Activated naive CD8-positive, alpha-beta T cell treated with anti-CD3 and anti-CD28 coated beads, Interleukin-2, amount 10 ng/mL, durations not matched to agents 7 days and 5 days (primary cell): ENCODE data around the gene ISOC1. TPM values are rescaled to one million over a fixed set of nuclear protein-coding genes. Genes with fewer than 3 reads are reported as not detected.

ENCODE experiments used
- ATAC-seq: fragments of 150-1000 bp; cut with Tn5 transposase; one replicate; pipeline ENCODE4 v1.10.0; 2021; ENCODE audit warnings: low read depth, moderate library complexity
- POLR2A ChIA-PET: fragments of 350-600 bp; sonication (Branson Sonifier 250); formaldehyde crosslinking; loops from one replicate; lab custom pipeline; 2021; ENCODE audit warnings: antibody characterized with exemption; lab: Charles Lee
- DNase-seq: peaks from one replicate; pipeline ENCODE4 v3.0.0; 2021
- H3K27ac Mint-ChIP-seq: one replicate; pipeline ENCODE4 v1.8.0; 2022; ENCODE audit warnings: mild to moderate bottlenecking, mixed read lengths
- H3K27me3 Mint-ChIP-seq: one replicate; pipeline ENCODE4 v1.8.0; 2022; ENCODE audit warnings: mild to moderate bottlenecking, moderate library complexity, mixed read lengths
- H3K36me3 Mint-ChIP-seq: one replicate; pipeline ENCODE4 v1.8.0; 2021; ENCODE audit warnings: mild to moderate bottlenecking, mixed read lengths
- H3K4me1 Mint-ChIP-seq: one replicate; pipeline ENCODE4 v1.8.0; 2021; ENCODE audit warnings: mixed read lengths
- H3K4me3 Mint-ChIP-seq: one replicate; pipeline ENCODE4 v1.8.0; 2022; ENCODE audit warnings: mild to moderate bottlenecking, moderate library complexity, mixed read lengths
- H3K9me3 Mint-ChIP-seq: one replicate; pipeline ENCODE4 v1.8.0; 2021; ENCODE audit warnings: mixed read lengths
- total RNA-seq, 2 experiments: library from RNA; stranded (reverse); gene quantifications; one replicate each; pipeline ENCODE4 v1.2.3, GENCODE V29; 2021

ISOC1 gene
- total RNA-seq, 2 experiments from 2014 or later = 14.5 to 16.2 TPM

GRCh38 chr5:129074903-129075302, 19.6 kb upstream of the ISOC1 start:
- Mint-ChIP-seq H3K4me3 (no peak overlapping the region), H3K4me1 (no peaks in the 10 kb centered on the region), H3K36me3 (no peaks in the 10 kb centered on the region), H3K9me3 (no peaks in the 10 kb centered on the region), H3K27ac (no peak overlapping the region), H3K27me3 (peaks cover 2% of the 10 kb centered on the region)
- no peak for ATAC-seq
- POLR2A ChIA-PET = no interaction called here
- DNase-seq = no peak

GRCh38 chr5:129077433-129078075, 17.0 kb upstream of the ISOC1 start:
- H3K4me1 Mint-ChIP-seq = no peaks in the 10 kb centered on the region
- H3K27ac Mint-ChIP-seq = no peak overlapping the region
- POLR2A ChIA-PET = no interaction called here

DNA sequence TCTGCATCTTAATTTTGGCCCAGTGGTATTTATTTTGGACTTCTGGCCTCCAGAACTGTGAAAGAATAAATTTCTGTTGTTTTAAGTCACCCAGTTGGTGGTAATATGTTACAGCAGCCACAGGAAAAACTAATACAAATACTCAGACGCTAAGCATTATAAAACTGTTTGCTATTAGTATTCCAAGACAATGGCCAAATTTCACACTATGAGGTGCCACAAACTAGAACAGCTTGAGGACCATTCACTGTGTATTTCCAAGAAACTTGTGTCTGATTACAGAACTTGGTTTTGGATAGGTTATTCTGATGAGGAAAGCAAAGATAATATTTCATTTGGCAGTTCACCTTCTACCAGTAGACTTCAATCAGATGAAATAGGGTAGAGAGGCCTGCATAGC, 16.3 kb upstream of the ISOC1 start:
- no peaks in the 10 kb centered on the region for H3K4me1 Mint-ChIP-seq
- H3K9me3 Mint-ChIP-seq = no peaks in the 10 kb centered on the region
- no peaks in the 10 kb centered on the region for H3K36me3 Mint-ChIP-seq
- ATAC-seq (no peak), DNase-seq (no peak)
- no peak overlapping the region for H3K27ac Mint-ChIP-seq
- no peak overlapping the region for H3K4me3 Mint-ChIP-seq
- H3K27me3 Mint-ChIP-seq = peaks cover 4% of the 10 kb centered on the region
- POLR2A ChIA-PET = no interaction called here

More at GRCh38 chr5:129077433-129078075, 17.0 kb upstream of the ISOC1 start:
- peaks cover 2% of the 10 kb centered on the region for H3K27me3 Mint-ChIP-seq
- no peak for ATAC-seq
- no peak for DNase-seq
- no peak overlapping the region for H3K4me3 Mint-ChIP-seq
- no peaks in the 10 kb centered on the region for H3K36me3 Mint-ChIP-seq
- H3K9me3 Mint-ChIP-seq = no peaks in the 10 kb centered on the region

GRCh38 chr5:129078660-129079059, 15.9 kb upstream of the ISOC1 start:
- H3K9me3 Mint-ChIP-seq = no peaks in the 10 kb centered on the region
- ATAC-seq (no peak), DNase-seq (no peak)
- no peak overlapping the region for H3K4me3 Mint-ChIP-seq
- H3K36me3 Mint-ChIP-seq = no peaks in the 10 kb centered on the region
- H3K27ac Mint-ChIP-seq = no peak overlapping the region
- no peaks in the 10 kb centered on the region for H3K4me1 Mint-ChIP-seq
- peaks cover 8% of the 10 kb centered on the region for H3K27me3 Mint-ChIP-seq
- POLR2A ChIA-PET = no interaction called here

GRCh38 chr5:129079496-129079895, 15.1 kb upstream of the ISOC1 start:
- ATAC-seq (no peak), DNase-seq (no peak)
- H3K4me1 Mint-ChIP-seq = no peaks in the 10 kb centered on the region
- POLR2A ChIA-PET = no interaction called here
- no peaks in the 10 kb centered on the region for H3K36me3 Mint-ChIP-seq
- H3K27me3 Mint-ChIP-seq = peaks cover 10% of the 10 kb centered on the region
- no peak overlapping the region for H3K27ac Mint-ChIP-seq
- no peak overlapping the region for H3K4me3 Mint-ChIP-seq
- H3K9me3 Mint-ChIP-seq = no peaks in the 10 kb centered on the region

DNA sequence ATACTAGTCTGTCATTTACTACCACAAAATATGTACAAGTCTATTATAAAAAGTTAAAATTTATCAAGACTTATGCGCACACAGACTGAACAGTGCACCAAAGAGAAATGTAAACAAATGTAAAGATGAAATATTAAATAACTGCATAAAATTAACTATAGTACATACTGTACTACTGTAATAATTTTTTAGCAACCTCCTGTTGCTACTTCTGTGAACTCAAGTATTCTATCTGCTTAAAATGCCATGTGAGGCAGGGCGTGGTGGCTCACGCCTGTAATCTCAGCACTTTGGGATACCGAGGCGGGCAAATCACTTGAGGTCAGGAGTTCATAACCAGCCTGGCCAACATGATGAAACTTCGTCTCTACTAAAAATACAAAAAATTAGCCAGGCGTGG, 13.8 kb upstream of the ISOC1 start:
- Mint-ChIP-seq H3K27me3 (peaks cover 10% of the 10 kb centered on the region), H3K4me3 (no peak overlapping the region), H3K4me1 (no peaks in the 10 kb centered on the region), H3K9me3 (no peaks in the 10 kb centered on the region), H3K36me3 (no peaks in the 10 kb centered on the region), H3K27ac (no peak overlapping the region)
- no peak for DNase-seq
- ATAC-seq = no peak
- POLR2A ChIA-PET = no interaction called here

- POLR2A ChIA-PET = no interaction called here
- no peak for DNase-seq
- ATAC-seq = no peak
- Mint-ChIP-seq H3K4me3 (no peak overlapping the region), H3K27me3 (peaks cover 10% of the 10 kb centered on the region), H3K9me3 (no peaks in the 10 kb centered on the region), H3K27ac (no peak overlapping the region), H3K4me1 (no peaks in the 10 kb centered on the region), H3K36me3 (no peaks in the 10 kb centered on the region)
Measured at GRCh38 chr5:129082225-129083136, 12.1 kb upstream of the ISOC1 start.

GRCh38 chr5:129094924-129095899, 663 bp downstream of the ISOC1 start:
- H3K36me3 Mint-ChIP-seq = no peaks in the 10 kb centered on the region
- H3K4me1 Mint-ChIP-seq = peaks cover 24% of the 10 kb centered on the region
- POLR2A ChIA-PET = interaction anchor here (0.5 to 1.6 kb wide), 4 partner anchors 10 to 31 kb away, joined by 3 to 18 read pairs (median 4); no protein-coding TSS in a partner anchor
- DNase-seq (no peak), ATAC-seq (peak; percentile 3)
- peaks cover 11% of the 10 kb centered on the region for H3K27me3 Mint-ChIP-seq
- no peaks in the 10 kb centered on the region for H3K9me3 Mint-ChIP-seq
- peak overlapping the region; percentile 86 for H3K4me3 Mint-ChIP-seq
- peak overlapping the region; percentile 59 for H3K27ac Mint-ChIP-seq

- POLR2A ChIA-PET = no interaction called here
- Mint-ChIP-seq H3K9me3 (no peaks in the 10 kb centered on the region), H3K36me3 (no peaks in the 10 kb centered on the region), H3K27me3 (peaks cover 5% of the 10 kb centered on the region), H3K27ac (no peak overlapping the region), H3K4me1 (peaks cover 24% of the 10 kb centered on the region), H3K4me3 (no peak overlapping the region)
- no peak for ATAC-seq
- DNase-seq = no peak
Measured at GRCh38 chr5:129096382-129096991, 1.9 kb downstream of the ISOC1 start.

GRCh38 chr5:129097498-129098296, 3.1 kb downstream of the ISOC1 start:
- Mint-ChIP-seq H3K27ac (no peak overlapping the region), H3K36me3 (no peaks in the 10 kb centered on the region), H3K27me3 (peaks cover 5% of the 10 kb centered on the region), H3K4me3 (no peak overlapping the region), H3K9me3 (no peaks in the 10 kb centered on the region), H3K4me1 (peaks cover 26% of the 10 kb centered on the region)
- ATAC-seq (no peak), DNase-seq (no peak)
- POLR2A ChIA-PET = no interaction called here

- no peak overlapping the region for H3K27ac Mint-ChIP-seq
Measured at GRCh38 chr5:129098488-129099183, 4.1 kb downstream of the ISOC1 start.

DNA sequence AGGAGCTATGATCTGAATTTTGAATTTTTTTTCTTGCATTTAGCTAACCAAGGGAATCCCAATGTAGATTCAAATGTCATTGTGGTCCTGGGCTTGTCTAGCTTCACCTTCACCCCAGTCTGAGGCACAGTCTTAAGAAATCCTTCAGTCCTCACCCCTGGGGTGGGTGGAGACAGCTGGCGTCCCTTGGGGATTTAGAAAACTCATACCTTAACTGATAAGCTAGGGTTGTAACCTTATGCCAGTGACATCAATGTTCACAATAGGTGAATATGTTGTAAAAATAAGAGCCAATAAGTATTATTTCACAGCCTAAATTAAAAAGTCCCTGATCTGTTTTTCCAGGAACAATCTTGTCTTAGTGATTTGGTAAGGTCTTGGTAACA, 4.6 kb downstream of the ISOC1 start:
- ATAC-seq = no peak
- no peak overlapping the region for H3K27ac Mint-ChIP-seq
- POLR2A ChIA-PET = no interaction called here

More at GRCh38 chr5:129098488-129099183, 4.1 kb downstream of the ISOC1 start:
- no peaks in the 10 kb centered on the region for H3K27me3 Mint-ChIP-seq
- no peaks in the 10 kb centered on the region for H3K36me3 Mint-ChIP-seq
- DNase-seq (no peak), ATAC-seq (no peak)
- no peak overlapping the region for H3K4me3 Mint-ChIP-seq
- H3K4me1 Mint-ChIP-seq = peaks cover 26% of the 10 kb centered on the region
- no peaks in the 10 kb centered on the region for H3K9me3 Mint-ChIP-seq
- POLR2A ChIA-PET = no interaction called here

More for the DNA sequence above, 4.6 kb downstream of the ISOC1 start:
- Mint-ChIP-seq H3K27me3 (no peaks in the 10 kb centered on the region), H3K4me1 (peaks cover 24% of the 10 kb centered on the region), H3K4me3 (no peak overlapping the region), H3K36me3 (no peaks in the 10 kb centered on the region), H3K9me3 (no peaks in the 10 kb centered on the region)
- no peak for DNase-seq
